Measurements from ENCODE around the gene GLRA3. TPM values are rescaled to one million over a fixed set of nuclear protein-coding genes. Genes with fewer than 3 reads are reported as not detected.

The GLRA3 gene
- total and polyA plus RNA-seq, 2 of the 8 experiments (the other 6 are each of a cell fraction or from before 2014, with no cell fraction given) = 0.02 TPM; not detected in 1

GRCh38 chr4:174591243-174592021 is 237.6 kb downstream of the GLRA3 start:
- no peak overlapping the region for H2BK12ac ChIP-seq (ENCODE audit: low read depth, low read length)
- H3K4me2 ChIP-seq (ENCODE audit: insufficient read depth in 1 of 2, low read depth in 2 of 2, low read length in 2 of 2) = no peak overlapping the region
- H3K9ac ChIP-seq (replicated peaks in 1 of 4; ENCODE audit: extremely low read depth in 1 of 4, low read depth in 3 of 4, low read length in 3 of 4) = no peak overlapping the region
- H3K23me2 ChIP-seq (ENCODE audit: low read depth, low read length) = no peaks in the 10 kb centered on the region
- H3K79me1 ChIP-seq (ENCODE audit: low read depth, low read length) = no peaks in the 10 kb centered on the region
- no peaks in the 10 kb centered on the region for H3K36me3 ChIP-seq (ENCODE audit: control insufficient read depth in 2 of 4, insufficient read depth in 4 of 4, low read length in 3 of 4)
- no peak overlapping the region for H3K14ac ChIP-seq (ENCODE audit: insufficient read length)
- no peak overlapping the region for H2AFZ ChIP-seq (ENCODE audit: low read length)
- no peak overlapping the region for H2AK5ac ChIP-seq (ENCODE audit: low read depth, low read length)
- H3K23ac ChIP-seq (ENCODE audit: insufficient read length) = no peak overlapping the region
- H4K8ac ChIP-seq (ENCODE audit: extremely low read depth, insufficient read depth, low read length) = no peak overlapping the region
- ChIA-PET POLR2A (ENCODE audit: partially characterized antibody) (no interaction called here), CTCF (ENCODE audit: partially characterized antibody) (interaction anchor here (1.2 kb wide), 1 partner anchor 64 kb away, joined by 3 read pairs; no protein-coding TSS in a partner anchor)
- no peak for DNase-seq (ENCODE audit: low read depth in 1 of 2, low spot score in 2 of 2)
- no peak for FAIRE-seq
- no peak overlapping the region for H2BK15ac ChIP-seq (ENCODE audit: low read length)
- H2BK120ac ChIP-seq (replicated peaks; ENCODE audit: low read depth, low read length) = no peak overlapping the region
- no peak overlapping the region for H3K56ac ChIP-seq (replicated peaks; ENCODE audit: insufficient read length, low read depth, low read length)
- peaks cover 0 to 3% of the 10 kb centered on the region in 2 experiments; a peak in 1 of 4 replicates for H3K9me3 ChIP-seq (ENCODE audit: insufficient read depth in 2 of 2, low read depth in 1 of 2, low read length in 1 of 2)
- no peak overlapping the region for H4K91ac ChIP-seq (replicated peaks; ENCODE audit: insufficient read length, low read length)
- no peak overlapping the region for H4K5ac ChIP-seq (ENCODE audit: insufficient read length, low read depth, low read length)
- WGBS, 2 experiments (ENCODE audit: extremely low coverage in 1 of 2, insufficient coverage in 1 of 2, insufficient read length in 1 of 2, insufficient replicate concordance in 2 of 2, low coverage in 1 of 2, low lambda C conversion rate in 2 of 2, missing lambda C conversion rate in 1 of 2) = 91% methylated on average over 5 of the region's 5 CpGs; no CpG with 5 or more reads in 1 of the 2 experiments
- H3K4me1 ChIP-seq (replicated peaks in 1 of 4; ENCODE audit: control insufficient read depth in 3 of 4, insufficient read depth in 4 of 4, low read length in 3 of 4) = no peaks in the 10 kb centered on the region
- H3K27me3 ChIP-seq (replicated peaks in 1 of 4; ENCODE audit: control insufficient read depth in 3 of 4, extremely low read depth in 1 of 4, insufficient read depth in 3 of 4, low read length in 3 of 4) = peaks cover 0 to 1% (median 0%) of the 10 kb centered on the region in 4 experiments; a peak in 1 of 7 replicates
- H4K20me1 ChIP-seq (replicated peaks in 1 of 2; ENCODE audit: control insufficient read depth in 1 of 2, insufficient read depth in 2 of 2, low read length in 2 of 2) = no peaks in the 10 kb centered on the region
- no peak overlapping the region for H2BK5ac ChIP-seq (ENCODE audit: low read depth, low read length)
- H3K4me3 ChIP-seq (ENCODE audit: extremely low read depth in 1 of 4, insufficient read depth in 2 of 4, low read depth in 3 of 4, low read length in 4 of 4) = no peak overlapping the region
- no peaks in the 10 kb centered on the region for H3K79me2 ChIP-seq (ENCODE audit: control insufficient read depth in 1 of 2, insufficient read depth in 2 of 2, low read length in 2 of 2)
- no peak overlapping the region for H2BK20ac ChIP-seq (ENCODE audit: low read length)
- H3K18ac ChIP-seq (ENCODE audit: extremely low read depth, low read length) = no peak overlapping the region
- no peak overlapping the region for H3K4ac ChIP-seq (replicated peaks; ENCODE audit: insufficient read length, low read depth, low read length)
- H3K27ac ChIP-seq (ENCODE audit: low read depth, low read length) = no peak overlapping the region
- TF ChIP-seq POLR2AphosphoS5 (IDR thresholded peaks at IDR 0.05; ENCODE audit: low read depth, low read length) = no peak
- no peak for TF ChIP-seq RFX5 (IDR thresholded peaks at IDR 0.05; ENCODE audit: borderline replicate concordance, low read depth, low read length)
- no peak for TF ChIP-seq MAX (IDR thresholded peaks at IDR 0.05)
- no peak for TF ChIP-seq CHD1 (IDR thresholded peaks at IDR 0.05; ENCODE audit: low read depth, low read length)
- TF ChIP-seq ASH2L (IDR thresholded peaks at IDR 0.05; ENCODE audit: low read length) = no peak
- no peak for TF ChIP-seq TBP (IDR thresholded peaks at IDR 0.05; ENCODE audit: low read depth, low read length)
- no peak for TF ChIP-seq EP300 (IDR thresholded peaks at IDR 0.05; ENCODE audit: borderline replicate concordance in 1 of 2, low read depth in 2 of 2, low read length in 2 of 2)
- no peak for TF ChIP-seq POLR2A (IDR thresholded peaks at IDR 0.05; ENCODE audit: control extremely low read depth in 1 of 2, low read depth in 2 of 2, low read length in 2 of 2)
- TF ChIP-seq PHF8 (conservative IDR thresholded peaks at IDR 0.05; ENCODE audit: low read depth, low read length) = no peak
- no peak for TF ChIP-seq BRCA1 (IDR thresholded peaks at IDR 0.05; ENCODE audit: low read depth, low read length)
- no peak for TF ChIP-seq SAP30 (IDR thresholded peaks at IDR 0.05; ENCODE audit: insufficient read depth, insufficient replicate concordance, low read length)
- TF ChIP-seq HDAC2 (IDR thresholded peaks at IDR 0.05; ENCODE audit: borderline replicate concordance in 1 of 2, low read depth in 2 of 2, low read length in 2 of 2) = no peak
- no peak for TF ChIP-seq SIRT6 (IDR thresholded peaks at IDR 0.05; ENCODE audit: low read length)

Data from H1 (cell line).